ENCODE data around the gene UBE3C.

UBE3C gene

GRCh38 chr7:157233677-157234076, 95.0 kb downstream of the UBE3C start:
- in situ Hi-C loops (cut with MboI; ENCODE audit: low sequenced_read_pairs) = no loop called here

- in situ Hi-C loops (cut with MboI; ENCODE audit: low sequenced_read_pairs) = no loop called here
Measured at GRCh38 chr7:157234271-157234670, 95.5 kb downstream of the UBE3C start.

GRCh38 chr7:157235357-157236333, 96.9 kb downstream of the UBE3C start:
- in situ Hi-C loops (cut with MboI; ENCODE audit: low sequenced_read_pairs) = no loop called here

- in situ Hi-C loops (cut with MboI; ENCODE audit: low sequenced_read_pairs) = no loop called here
Measured at GRCh38 chr7:157238087-157238486, 99.4 kb downstream of the UBE3C start.

GRCh38 chr7:157239571-157240270, 101.0 kb downstream of the UBE3C start:
- in situ Hi-C loops (cut with MboI; ENCODE audit: low sequenced_read_pairs) = no loop called here

- in situ Hi-C loops (cut with MboI; ENCODE audit: low sequenced_read_pairs) = no loop called here
Measured at GRCh38 chr7:157241631-157242030, 102.9 kb downstream of the UBE3C start.

- in situ Hi-C loops (cut with MboI; ENCODE audit: low sequenced_read_pairs) = no loop called here
Measured at GRCh38 chr7:157244516-157245294, 106.0 kb downstream of the UBE3C start.

- in situ Hi-C loops (cut with MboI; ENCODE audit: low sequenced_read_pairs) = no loop called here
Measured at GRCh38 chr7:157246052-157246451, 107.3 kb downstream of the UBE3C start.

GRCh38 chr7:157248659-157249058, 109.9 kb downstream of the UBE3C start:
- in situ Hi-C loops (cut with MboI; ENCODE audit: low sequenced_read_pairs) = no loop called here

GRCh38 chr7:157250605-157251228, 112.0 kb downstream of the UBE3C start:
- in situ Hi-C loops (cut with MboI; ENCODE audit: low sequenced_read_pairs) = loop anchor here (25.0 kb wide), 2 partner anchors 288 to 1438 kb away; partner anchors contain the start of gene SHH

- in situ Hi-C loops (cut with MboI; ENCODE audit: low sequenced_read_pairs) = loop anchor here (25.0 kb wide), 2 partner anchors 290 to 1440 kb away; partner anchors contain the start of gene SHH
Measured at GRCh38 chr7:157251817-157252216, 113.1 kb downstream of the UBE3C start.

- in situ Hi-C loops (cut with MboI; ENCODE audit: low sequenced_read_pairs) = loop anchor here (25.0 kb wide), 2 partner anchors 292 to 1442 kb away; partner anchors contain the start of gene SHH
Measured at GRCh38 chr7:157253850-157254249, 115.1 kb downstream of the UBE3C start.

- in situ Hi-C loops (cut with MboI; ENCODE audit: low sequenced_read_pairs) = loop anchor here (25.0 kb wide), 2 partner anchors 292 to 1442 kb away; partner anchors contain the start of gene SHH
Measured at GRCh38 chr7:157254781-157255180, 116.1 kb downstream of the UBE3C start.

GRCh38 chr7:157255201-157255606, 116.5 kb downstream of the UBE3C start:
- in situ Hi-C loops (cut with MboI; ENCODE audit: low sequenced_read_pairs) = loop anchor here (25.0 kb wide), 2 partner anchors 293 to 1443 kb away; partner anchors contain the start of gene SHH

GRCh38 chr7:157263156-157263555, 124.4 kb downstream of the UBE3C start:
- in situ Hi-C loops (cut with MboI; ENCODE audit: low sequenced_read_pairs) = loop anchor here (25.0 kb wide), 2 partner anchors 301 to 1451 kb away; partner anchors contain the start of gene SHH

- in situ Hi-C loops (cut with MboI; ENCODE audit: low sequenced_read_pairs) = loop anchor here (25.0 kb wide), 2 partner anchors 303 to 1453 kb away; partner anchors contain the start of gene SHH
Measured at GRCh38 chr7:157265051-157265450, 126.3 kb downstream of the UBE3C start.

- in situ Hi-C loops (cut with MboI; ENCODE audit: low sequenced_read_pairs) = loop anchor here (25.0 kb wide), 2 partner anchors 304 to 1454 kb away; partner anchors contain the start of gene SHH
Measured at GRCh38 chr7:157266272-157266671, 127.5 kb downstream of the UBE3C start.

- in situ Hi-C loops (cut with MboI; ENCODE audit: low sequenced_read_pairs) = loop anchor here (25.0 kb wide), 2 partner anchors 305 to 1455 kb away; partner anchors contain the start of gene SHH
Measured at GRCh38 chr7:157267516-157267915, 128.8 kb downstream of the UBE3C start.

GRCh38 chr7:157267956-157268355, 129.2 kb downstream of the UBE3C start:
- in situ Hi-C loops (cut with MboI; ENCODE audit: low sequenced_read_pairs) = loop anchor here (25.0 kb wide), 2 partner anchors 306 to 1456 kb away; partner anchors contain the start of gene SHH

GRCh38 chr7:157268540-157268939, 129.8 kb downstream of the UBE3C start:
- in situ Hi-C loops (cut with MboI; ENCODE audit: low sequenced_read_pairs) = loop anchor here (25.0 kb wide), 2 partner anchors 306 to 1456 kb away; partner anchors contain the start of gene SHH

Measured in HL-60/S4 treated with retinoic acid at 250 ng/mL for 4 days and 3 days (cell line).